Activated naive CD4-positive, alpha-beta T cell treated with anti-CD3 and anti-CD28 coated beads for 36 hours (primary cell): ENCODE results near the gene COG3. TPM values are rescaled to one million over a fixed set of nuclear protein-coding genes. Genes with fewer than 3 reads are reported as not detected.

Experiments
- CTCF ChIA-PET: fragments of 350-600 bp; sonication (Branson Sonifier 250); formaldehyde crosslinking; loops from one replicate; lab custom pipeline; 2021; ENCODE audit warnings: antibody characterized with exemption; lab: Charles Lee
- DNase-seq: peaks from one replicate; pipeline ENCODE4 v3.0.0-alpha.2; 2020
- H3K27ac Mint-ChIP-seq: one replicate; pipeline ENCODE4 v1.8.0; 2021; ENCODE audit warnings: mild to moderate bottlenecking, mixed read lengths
- H3K27me3 Mint-ChIP-seq: one replicate; pipeline ENCODE4 v1.8.0; 2021; ENCODE audit warnings: low read depth, mixed read lengths
- H3K36me3 Mint-ChIP-seq: one replicate; pipeline ENCODE4 v1.8.0; 2021; ENCODE audit warnings: low read depth, mixed read lengths
- H3K4me1 Mint-ChIP-seq: one replicate; pipeline ENCODE4 v1.8.0; 2021; ENCODE audit warnings: low read depth, mixed read lengths
- H3K4me3 Mint-ChIP-seq: one replicate; pipeline ENCODE4 v1.8.0; 2021; ENCODE audit warnings: mild to moderate bottlenecking, moderate library complexity, mixed read lengths
- H3K9me3 Mint-ChIP-seq: one replicate; pipeline ENCODE4 v1.8.0; 2021; ENCODE audit warnings: mixed read lengths
- intact Hi-C: fragments of 100-400 bp; cut with micrococcal nuclease; formaldehyde crosslinking; loops from one replicate; pipeline ENCODE4 v1.15.1; 2023
- total RNA-seq, 2 experiments: library from RNA; stranded (reverse); gene quantifications; one replicate each; pipeline ENCODE4 v1.2.3, GENCODE V29; 2021

The COG3 gene
- total RNA-seq, 2 experiments from 2014 or later: 19.1 to 19.3 TPM

DNA sequence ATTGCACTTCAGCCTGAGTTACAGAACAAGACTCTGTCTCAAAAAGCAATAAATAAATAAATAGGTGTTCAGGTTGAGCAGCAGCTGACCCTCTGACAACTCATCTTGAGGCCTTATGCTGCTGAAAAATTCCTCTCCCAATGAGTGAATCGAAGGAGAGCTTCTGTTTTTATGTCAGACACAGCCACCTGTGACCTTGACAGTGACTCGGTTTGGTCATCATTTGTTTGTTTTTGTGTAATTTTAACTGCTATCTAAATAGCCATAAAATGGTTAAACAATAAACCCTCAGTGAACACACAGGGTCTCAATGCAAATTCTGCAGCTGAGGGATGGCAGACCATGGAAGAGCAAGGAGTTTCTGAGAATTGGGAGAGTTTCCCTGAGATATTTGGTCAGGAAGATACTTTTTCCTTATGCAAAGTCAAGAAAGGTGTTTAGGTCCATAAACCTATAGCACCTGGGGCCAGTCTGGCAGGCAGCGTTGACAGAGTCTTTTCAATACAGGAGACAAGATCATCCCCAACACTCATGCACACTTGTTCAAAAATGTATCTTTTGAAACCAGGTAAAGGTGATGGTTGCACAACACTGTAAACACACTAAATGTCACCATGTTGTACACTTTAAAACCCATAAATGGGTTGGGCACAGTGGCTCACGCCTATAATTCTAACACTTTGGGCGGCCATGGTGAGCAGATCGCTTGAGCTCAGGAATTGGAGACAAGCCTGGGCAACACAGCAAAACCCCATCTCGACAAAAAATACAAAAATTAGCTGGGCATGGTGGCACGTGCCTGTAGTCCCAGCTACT is 30.0 kb upstream of the COG3 start:
- H3K9me3 Mint-ChIP-seq: no peaks in the 10 kb centered on the region
- no peaks in the 10 kb centered on the region for H3K4me1 Mint-ChIP-seq
- no peak for DNase-seq
- H3K27me3 Mint-ChIP-seq: no peaks in the 10 kb centered on the region
- H3K36me3 Mint-ChIP-seq: no peaks in the 10 kb centered on the region
- H3K27ac Mint-ChIP-seq: no peak overlapping the region
- H3K4me3 Mint-ChIP-seq: no peak overlapping the region
- intact Hi-C loops: no loop called here
- CTCF ChIA-PET: interaction anchor here (1.1 kb wide), 1 partner anchor 16 kb away, joined by 3 read pairs; no protein-coding TSS in a partner anchor

DNA sequence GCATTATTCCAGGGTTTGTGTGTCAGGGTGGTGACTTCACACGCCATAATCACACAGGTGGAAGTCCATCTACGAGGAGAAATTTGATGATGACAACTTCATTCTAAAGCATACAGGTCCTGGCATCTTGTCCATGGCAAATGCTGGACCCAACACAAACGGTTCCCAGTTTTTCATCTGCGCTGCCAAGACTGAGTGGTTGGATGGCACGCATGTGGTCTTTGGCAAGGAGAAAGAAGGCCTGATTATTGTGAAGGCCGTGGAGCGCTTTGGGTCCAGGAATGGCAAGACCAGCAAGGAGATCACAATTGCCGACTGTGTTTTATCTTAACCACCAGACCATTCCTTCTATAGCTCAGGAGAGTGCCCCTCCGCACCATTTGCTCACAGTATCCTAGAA is 28.4 kb upstream of the COG3 start:
- Mint-ChIP-seq H3K36me3 (no peaks in the 10 kb centered on the region), H3K9me3 (no peaks in the 10 kb centered on the region), H3K27ac (no peak overlapping the region), H3K4me1 (no peaks in the 10 kb centered on the region), H3K4me3 (no peak overlapping the region), H3K27me3 (no peaks in the 10 kb centered on the region)
- DNase-seq: no peak
- CTCF ChIA-PET: no interaction called here
- intact Hi-C loops: no loop called here

DNA sequence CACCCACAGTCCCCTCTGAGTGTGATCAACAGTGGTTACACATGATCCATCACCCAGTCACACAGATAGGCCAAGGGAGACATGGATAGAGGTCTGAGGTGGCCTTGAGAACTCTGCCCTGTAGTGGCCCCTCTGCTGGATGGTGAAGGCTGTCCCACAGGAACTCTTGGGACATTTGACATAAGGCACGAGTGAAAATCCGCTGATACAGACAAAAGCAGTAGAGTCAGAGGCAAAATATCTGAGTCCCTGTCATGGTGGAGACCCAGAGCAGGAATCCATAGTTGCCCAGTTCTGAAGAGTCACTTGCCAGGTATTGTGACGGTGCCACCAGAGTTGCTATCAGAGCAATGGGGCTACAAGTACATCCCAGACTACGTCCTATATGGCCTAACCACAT is 27.8 kb upstream of the COG3 start:
- no peak for DNase-seq
- no peaks in the 10 kb centered on the region for H3K9me3 Mint-ChIP-seq

DNA sequence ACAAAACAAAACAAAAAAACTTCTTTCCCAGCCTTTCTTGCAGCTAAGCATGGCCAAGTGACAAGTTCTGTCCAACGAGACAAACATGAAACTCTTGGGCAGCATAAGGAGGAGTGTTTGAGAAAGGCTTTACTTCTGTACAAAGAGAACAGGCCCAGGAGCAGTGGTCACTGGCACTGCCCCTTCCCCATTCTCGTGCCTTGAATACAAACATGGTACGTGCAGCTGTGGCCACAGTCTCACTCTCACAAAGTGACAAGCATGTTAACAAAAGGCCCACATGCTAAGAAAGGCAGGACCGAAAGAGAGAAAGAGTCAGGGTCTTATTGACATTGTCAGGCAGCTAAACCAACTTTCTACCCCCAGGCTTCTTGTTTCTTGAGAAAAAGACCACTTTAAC is 26.8 kb upstream of the COG3 start:
- no peaks in the 10 kb centered on the region for H3K9me3 Mint-ChIP-seq
- CTCF ChIA-PET: interaction anchor here (0.6 kb wide), 1 partner anchor 99 kb away, joined by 3 read pairs; no protein-coding TSS in a partner anchor
- H3K36me3 Mint-ChIP-seq: no peaks in the 10 kb centered on the region
- no peak overlapping the region for H3K27ac Mint-ChIP-seq
- DNase-seq: no peak
- H3K27me3 Mint-ChIP-seq: no peaks in the 10 kb centered on the region
- H3K4me1 Mint-ChIP-seq: peaks cover 8% of the 10 kb centered on the region
- intact Hi-C loops: no loop called here
- H3K4me3 Mint-ChIP-seq: no peak overlapping the region

More for the DNA sequence above, 27.8 kb upstream of the COG3 start:
- H3K27me3 Mint-ChIP-seq: no peaks in the 10 kb centered on the region
- CTCF ChIA-PET: no interaction called here
- peaks cover 5% of the 10 kb centered on the region for H3K4me1 Mint-ChIP-seq
- no peak overlapping the region for H3K27ac Mint-ChIP-seq
- intact Hi-C loops: no loop called here
- H3K36me3 Mint-ChIP-seq: no peaks in the 10 kb centered on the region
- H3K4me3 Mint-ChIP-seq: no peak overlapping the region

DNA sequence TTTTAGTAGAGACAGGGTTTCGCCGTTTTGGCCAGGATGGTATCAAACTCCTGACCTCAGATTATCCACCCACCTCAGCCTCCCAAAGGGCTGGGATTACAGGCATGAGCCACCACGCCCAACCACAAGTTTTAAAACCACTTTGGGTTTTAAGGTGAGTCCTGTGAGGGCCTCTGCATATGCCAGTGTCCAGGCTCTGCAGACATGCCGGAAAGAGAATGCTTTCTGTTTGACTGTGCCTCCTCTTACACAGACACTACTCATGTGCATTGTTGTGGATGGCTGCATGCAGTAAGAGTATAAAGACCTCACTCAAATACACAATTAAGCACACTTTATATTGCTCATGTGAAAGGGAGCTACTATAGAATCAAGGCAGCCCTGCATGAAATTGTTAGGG is 25.7 kb upstream of the COG3 start:
- peaks cover 8% of the 10 kb centered on the region for H3K4me1 Mint-ChIP-seq
- no peak for DNase-seq
- no peaks in the 10 kb centered on the region for H3K9me3 Mint-ChIP-seq
- H3K27me3 Mint-ChIP-seq: no peaks in the 10 kb centered on the region
- no peak overlapping the region for H3K27ac Mint-ChIP-seq
- CTCF ChIA-PET: interaction anchor here (1.4 kb wide), 1 partner anchor 68 kb away, joined by 3 read pairs; no protein-coding TSS in a partner anchor
- intact Hi-C loops: no loop called here
- H3K36me3 Mint-ChIP-seq: no peaks in the 10 kb centered on the region
- no peak overlapping the region for H3K4me3 Mint-ChIP-seq

DNA sequence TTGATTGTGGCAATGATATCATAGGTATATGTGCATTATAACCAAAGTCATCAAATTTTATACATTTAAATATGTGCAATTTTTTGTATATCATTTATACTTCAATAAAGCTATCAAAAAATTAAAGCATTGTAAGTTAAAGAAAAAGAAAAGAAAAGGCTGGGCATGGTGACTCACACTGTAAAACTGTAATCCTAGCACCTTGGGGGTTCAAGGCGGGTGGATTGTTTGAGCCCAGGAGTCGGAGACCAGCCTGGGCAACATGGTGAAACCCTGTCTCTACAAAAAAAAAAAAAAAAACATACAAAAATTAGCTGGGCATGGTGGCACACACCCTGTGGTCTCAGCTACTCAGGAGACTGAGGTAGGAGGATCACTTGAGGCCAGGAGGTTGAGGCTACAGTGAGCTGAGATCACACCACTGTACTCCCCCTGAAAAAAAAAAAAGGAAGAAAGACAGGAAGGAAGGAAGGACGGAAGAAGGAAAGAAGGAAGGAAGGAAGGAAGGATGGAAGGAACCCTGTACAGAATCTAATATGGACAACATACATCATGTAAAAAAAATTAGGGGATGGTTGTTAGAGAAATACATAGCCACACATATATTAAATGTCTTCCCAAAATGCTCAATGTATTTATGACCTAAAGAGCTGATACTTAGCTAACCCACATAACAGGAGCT is 24.8 kb upstream of the COG3 start:
- Mint-ChIP-seq H3K27ac (no peak overlapping the region), H3K9me3 (no peaks in the 10 kb centered on the region), H3K36me3 (no peaks in the 10 kb centered on the region), H3K27me3 (no peaks in the 10 kb centered on the region), H3K4me3 (no peak overlapping the region), H3K4me1 (peaks cover 8% of the 10 kb centered on the region)
- intact Hi-C loops: no loop called here
- CTCF ChIA-PET: interaction anchor here (0.6 to 1.4 kb wide), 4 partner anchors 19 to 130 kb away, joined by 3 to 7 read pairs (median 3); no protein-coding TSS in a partner anchor
- DNase-seq: no peak

DNA sequence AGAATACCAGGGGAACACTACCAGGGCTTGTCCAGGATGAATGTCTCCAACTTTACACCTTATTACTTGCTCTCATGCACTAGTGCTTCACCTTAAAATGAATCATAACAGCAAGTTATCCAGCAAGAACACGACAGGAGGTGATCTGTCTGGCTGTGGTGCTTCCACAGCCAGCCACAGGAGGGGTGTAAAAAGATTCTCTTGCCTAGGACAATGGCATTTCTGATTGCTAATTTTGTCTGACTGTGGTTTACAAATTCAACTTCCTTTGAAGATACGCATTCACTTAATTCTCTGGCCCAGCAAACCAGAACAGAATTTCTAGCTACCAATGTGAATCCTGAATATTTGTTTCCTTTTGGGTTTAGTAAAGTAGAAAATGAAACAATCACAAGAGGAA is 23.1 kb upstream of the COG3 start:
- Mint-ChIP-seq H3K4me3 (no peak overlapping the region), H3K27me3 (no peaks in the 10 kb centered on the region), H3K36me3 (no peaks in the 10 kb centered on the region), H3K4me1 (peaks cover 8% of the 10 kb centered on the region), H3K27ac (no peak overlapping the region), H3K9me3 (no peaks in the 10 kb centered on the region)
- DNase-seq: peak; percentile 35
- CTCF ChIA-PET: no interaction called here
- intact Hi-C loops: no loop called here

DNA sequence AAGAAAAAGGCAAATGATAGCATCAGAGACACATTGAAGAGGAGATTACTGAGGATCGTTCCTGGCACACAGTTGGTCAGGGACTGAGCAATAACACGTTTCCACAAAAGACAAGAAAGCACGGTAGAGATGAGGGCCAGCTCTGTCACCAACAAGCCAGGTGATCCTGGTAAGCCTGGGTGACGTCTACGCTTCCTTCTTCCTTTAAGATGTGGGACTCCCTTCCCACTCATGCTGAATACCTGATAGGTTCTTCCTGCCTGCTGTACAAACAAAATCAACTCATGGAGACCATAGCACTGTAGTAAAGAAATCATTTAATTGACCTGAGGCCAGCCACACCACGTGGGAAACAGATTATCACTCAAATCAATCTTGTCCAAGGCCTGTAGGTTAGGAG is 19.7 kb upstream of the COG3 start:
- peaks cover 8% of the 10 kb centered on the region for H3K4me1 Mint-ChIP-seq
- intact Hi-C loops: no loop called here
- H3K27me3 Mint-ChIP-seq: no peaks in the 10 kb centered on the region
- no peaks in the 10 kb centered on the region for H3K36me3 Mint-ChIP-seq
- DNase-seq: no peak
- CTCF ChIA-PET: no interaction called here
- no peak overlapping the region for H3K4me3 Mint-ChIP-seq
- no peak overlapping the region for H3K27ac Mint-ChIP-seq
- no peaks in the 10 kb centered on the region for H3K9me3 Mint-ChIP-seq

DNA sequence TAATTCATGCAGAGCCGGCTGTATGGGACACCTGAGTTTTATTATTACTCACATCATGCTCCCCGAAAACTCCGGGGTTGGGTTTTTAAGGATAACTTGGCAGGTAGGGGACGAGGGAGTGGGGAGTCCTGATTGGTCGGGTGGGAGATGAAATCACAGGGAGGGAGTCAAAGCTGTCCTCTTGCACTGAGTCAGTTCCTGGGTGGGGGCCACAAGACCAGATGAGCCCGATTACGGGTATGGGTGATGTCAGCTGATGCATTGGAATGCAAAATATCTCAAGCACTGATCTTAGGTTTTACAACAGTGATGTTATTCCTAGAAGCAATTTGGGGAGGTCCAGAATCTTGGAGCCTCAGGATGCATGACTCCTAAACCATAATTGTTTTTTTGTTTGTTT is 18.6 kb upstream of the COG3 start:
- Mint-ChIP-seq H3K4me1 (peaks cover 8% of the 10 kb centered on the region), H3K9me3 (no peaks in the 10 kb centered on the region), H3K36me3 (no peaks in the 10 kb centered on the region), H3K27ac (no peak overlapping the region), H3K27me3 (no peaks in the 10 kb centered on the region), H3K4me3 (no peak overlapping the region)
- intact Hi-C loops: no loop called here
- no peak for DNase-seq
- CTCF ChIA-PET: no interaction called here

DNA sequence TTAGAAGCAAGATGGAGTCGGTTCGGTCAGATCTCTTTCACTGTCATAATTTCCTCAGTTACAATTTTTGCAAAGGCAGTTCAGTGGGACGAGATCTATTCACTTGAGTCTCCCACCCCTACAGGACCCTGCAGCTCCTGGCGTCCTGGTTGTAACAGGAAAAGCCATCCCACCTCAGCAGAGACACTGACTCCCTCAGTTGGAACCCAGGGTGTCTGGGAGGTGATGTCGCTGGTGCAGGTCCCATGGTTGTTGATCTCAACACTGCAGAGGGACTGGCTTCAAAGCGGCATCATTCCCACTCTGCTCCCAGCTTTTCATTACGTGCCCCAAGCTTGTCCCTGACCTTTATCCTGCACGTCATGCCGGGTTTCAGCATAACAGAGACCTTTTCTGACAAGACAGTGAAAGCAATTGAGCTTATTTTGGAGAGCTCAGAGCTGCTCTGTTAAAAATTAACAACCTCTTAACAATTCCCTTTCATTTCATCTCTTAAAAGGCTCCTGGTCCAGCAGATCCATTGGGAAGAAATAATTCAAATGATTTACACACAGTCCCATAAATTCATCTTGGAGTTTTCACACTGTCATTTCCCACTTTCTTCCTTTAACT is 17.6 kb upstream of the COG3 start:
- Mint-ChIP-seq H3K27me3 (no peaks in the 10 kb centered on the region), H3K4me1 (peaks cover under 1% of the 10 kb centered on the region), H3K27ac (no peak overlapping the region), H3K9me3 (no peaks in the 10 kb centered on the region), H3K36me3 (no peaks in the 10 kb centered on the region), H3K4me3 (no peak overlapping the region)
- intact Hi-C loops: no loop called here
- CTCF ChIA-PET: no interaction called here
- DNase-seq: no peak

DNA sequence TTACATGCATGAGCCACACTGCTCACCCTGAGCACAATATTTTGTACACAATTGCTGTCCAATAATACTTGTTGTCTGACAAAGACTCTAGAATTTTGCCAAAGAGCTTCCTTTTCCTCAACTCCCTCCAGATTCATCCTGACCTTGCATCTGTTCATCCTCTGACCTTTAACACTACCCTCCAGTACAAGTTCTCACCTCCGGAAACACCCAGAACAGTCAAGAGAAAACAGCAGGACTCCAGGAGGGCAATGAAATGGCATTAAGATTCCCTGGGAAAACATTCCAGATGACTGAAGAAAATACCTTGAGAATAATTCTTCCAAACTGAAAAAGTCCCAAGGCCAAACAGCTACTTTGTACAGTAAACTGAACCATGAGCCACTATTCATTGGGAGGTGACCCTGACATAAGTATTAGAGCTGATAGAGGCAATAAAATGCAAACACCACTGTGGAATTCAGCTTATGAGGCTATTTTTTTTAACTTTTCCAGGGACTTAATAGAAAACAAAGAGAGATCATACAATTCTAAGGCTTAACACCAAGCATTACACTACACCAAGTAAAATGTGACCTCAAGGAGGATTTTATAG is 15.7 kb upstream of the COG3 start:
- Mint-ChIP-seq H3K27me3 (no peaks in the 10 kb centered on the region), H3K4me3 (no peak overlapping the region), H3K36me3 (no peaks in the 10 kb centered on the region), H3K4me1 (no peaks in the 10 kb centered on the region), H3K27ac (no peak overlapping the region), H3K9me3 (no peaks in the 10 kb centered on the region)
- intact Hi-C loops: no loop called here
- CTCF ChIA-PET: interaction anchor here (0.6 kb wide), 1 partner anchor 28 kb away, joined by 3 read pairs; no protein-coding TSS in a partner anchor
- no peak for DNase-seq

DNA sequence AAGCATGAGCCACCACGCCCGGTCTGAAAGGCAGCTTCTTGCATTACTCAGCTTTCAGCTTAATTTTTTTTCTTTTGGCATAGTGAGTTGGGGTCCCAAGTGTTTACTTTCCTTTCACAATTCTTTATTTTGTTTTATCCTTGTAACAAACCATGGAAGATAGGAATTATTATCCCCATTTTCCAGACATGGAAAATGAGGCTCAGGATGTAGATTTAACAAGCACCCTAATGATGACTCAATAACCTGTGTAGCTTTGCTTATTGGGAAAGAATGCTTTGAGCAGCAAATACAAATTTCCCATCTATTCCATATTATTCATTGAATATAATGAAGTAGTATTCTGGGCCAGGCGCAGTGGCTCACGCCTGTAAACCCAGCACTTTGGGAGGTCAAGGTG is 13.5 kb upstream of the COG3 start:
- CTCF ChIA-PET: interaction anchor here (0.8 kb wide), 1 partner anchor 8 kb away, joined by 4 read pairs; no protein-coding TSS in a partner anchor
- DNase-seq: no peak
- no peaks in the 10 kb centered on the region for H3K9me3 Mint-ChIP-seq
- H3K4me1 Mint-ChIP-seq: no peaks in the 10 kb centered on the region
- no peaks in the 10 kb centered on the region for H3K27me3 Mint-ChIP-seq
- H3K4me3 Mint-ChIP-seq: no peak overlapping the region
- no peak overlapping the region for H3K27ac Mint-ChIP-seq
- intact Hi-C loops: no loop called here
- H3K36me3 Mint-ChIP-seq: no peaks in the 10 kb centered on the region
